NCI-H510A treated with DMSO at 0.1 percent for 48 hours (cell line): ENCODE measurements around the gene MRPL9.

Experiments
- DNase-seq: peaks from one replicate; lab custom pipeline; 2025; lab: John Stamatoyannopoulos, UW

The MRPL9 gene

GRCh38 chr1:151711044-151711800 lies 52.1 kb downstream of the MRPL9 start:
- no peak for DNase-seq

- DNase-seq, result no peak
Measured at GRCh38 chr1:151710187-151710840, 53.0 kb downstream of the MRPL9 start.
